D721Med (cell line): ENCODE data around the gene ENAH.
"Not testable (repeated sequence)": the region's sequence is repeated elsewhere in the genome, so short reads cannot be mapped to it uniquely, and the experiment has no call there.

Experiments used
- DNase-seq: peaks from one replicate; pipeline ENCODE4 v3.0.0; 2011; ENCODE audit warnings: low spot score; ENCODE audit not compliant: insufficient read length
- FAIRE-seq: peaks from 2 replicates; lab custom pipeline; 2011; peaks lifted over from hg19 to GRCh38; lab: Jason Lieb, UNC
- CTCF ChIP-seq: IDR thresholded peaks from 2 replicates; pipeline ENCODE4 v1.5.1; 2012; ENCODE audit warnings: mild to moderate bottlenecking, control low read depth; ENCODE audit not compliant: insufficient read depth; ENCODE audit errors: missing control alignments

Gene ENAH

GRCh38 chr1:225517697-225518096 lies 135.2 kb downstream of the ENAH start:
- FAIRE-seq (no peak), DNase-seq (no peak)
- peak; percentile 6 for TF ChIP-seq CTCF

- FAIRE-seq (no peak), DNase-seq (no peak)
- TF ChIP-seq CTCF = no peak
These were observed 135.7 kb downstream of the ENAH start for GRCh38 chr1:225517221-225517620.

- FAIRE-seq (no peak), DNase-seq (no peak)
- TF ChIP-seq CTCF = no peak
These were observed 138.2 kb downstream of the ENAH start for GRCh38 chr1:225514671-225515081.

- FAIRE-seq = not testable (repeated sequence)
These were observed 139.3 kb downstream of the ENAH start for GRCh38 chr1:225513576-225513975.

GRCh38 chr1:225511828-225512381 lies 141.0 kb downstream of the ENAH start:
- DNase-seq = no peak
- TF ChIP-seq CTCF = no peak
- no peak for FAIRE-seq

More at GRCh38 chr1:225513576-225513975, 139.3 kb downstream of the ENAH start:
- DNase-seq = not testable (repeated sequence)

GRCh38 chr1:225510740-225511139 lies 142.2 kb downstream of the ENAH start:
- not testable (repeated sequence) for FAIRE-seq, DNase-seq

- FAIRE-seq (no peak), DNase-seq (no peak)
- no peak for TF ChIP-seq CTCF
These were observed 143.2 kb downstream of the ENAH start for GRCh38 chr1:225509770-225510169.

GRCh38 chr1:225509376-225509707 lies 143.6 kb downstream of the ENAH start:
- TF ChIP-seq CTCF = no peak
- no peak for DNase-seq
- FAIRE-seq = peak; percentile 72
